ENCODE data around the gene CFAP45.
"Not testable (repeated sequence)": the region's sequence is repeated elsewhere in the genome, so short reads cannot be mapped to it uniquely, and the experiment has no call there.

Gene CFAP45

GRCh38 chr1:159904036-159904435 is 4.1 kb upstream of the CFAP45 start:
- not testable (repeated sequence) for DNase-seq (ENCODE audit: low spot score)

GRCh38 chr1:159902541-159902940 is 2.6 kb upstream of the CFAP45 start:
- no peak for DNase-seq (ENCODE audit: low spot score)

DNA sequence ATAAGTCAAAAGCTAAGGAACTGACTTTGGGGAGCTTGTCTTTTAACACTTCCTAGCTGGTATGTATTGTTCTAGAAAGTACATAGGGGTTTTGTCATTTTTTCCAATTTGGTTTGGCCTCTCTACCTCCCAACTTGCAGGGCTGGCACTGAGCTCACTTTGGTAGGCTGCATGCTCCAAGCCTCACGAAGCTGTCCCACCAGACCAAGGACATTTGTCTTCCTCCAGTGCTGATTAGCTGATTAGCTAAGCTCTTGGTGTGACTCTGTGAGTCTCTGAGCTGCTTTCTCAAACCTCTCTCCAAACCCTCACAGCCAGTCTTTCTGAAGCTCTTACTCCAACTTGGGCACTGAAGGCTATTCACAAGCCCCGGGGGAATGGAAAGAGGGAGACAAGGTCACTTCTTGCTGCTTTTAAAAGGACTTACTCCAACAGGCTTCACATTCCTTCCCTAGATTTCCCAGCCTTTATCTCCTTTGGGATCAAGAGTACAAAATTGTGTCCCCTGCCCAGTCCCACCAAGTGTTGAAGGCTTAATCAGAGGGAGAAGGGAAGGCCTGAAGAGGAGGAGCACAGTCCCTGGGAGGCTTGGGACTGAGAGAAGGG is 893 bp upstream of the CFAP45 start:
- DNase-seq (ENCODE audit: low spot score) = no peak

GRCh38 chr1:159899634-159900033 is 331 bp downstream of the CFAP45 start:
- DNase-seq (ENCODE audit: low spot score) = not testable (repeated sequence)

DNA sequence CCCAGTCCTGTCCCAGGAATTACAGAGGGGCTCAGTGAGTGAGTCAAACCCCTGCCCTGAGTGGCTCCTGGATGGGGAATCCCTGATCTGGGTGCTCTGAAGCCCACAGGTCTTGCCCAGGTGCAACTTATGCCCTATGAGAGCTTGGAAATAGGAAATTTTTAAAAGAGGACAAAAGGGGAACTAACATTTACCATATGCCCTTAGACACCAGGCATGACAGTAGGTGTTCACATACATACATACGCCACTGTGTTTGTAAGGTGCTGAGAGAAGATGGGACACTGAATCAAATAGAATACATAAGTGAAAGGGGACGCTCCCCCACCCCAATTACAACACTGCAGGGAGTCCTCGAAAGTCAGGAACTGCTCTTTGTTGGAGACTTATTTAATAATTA is 1.4 kb downstream of the CFAP45 start:
- DNase-seq (ENCODE audit: low spot score) = no peak

- no peak for DNase-seq (ENCODE audit: low spot score)
These were observed 2.0 kb downstream of the CFAP45 start for GRCh38 chr1:159897962-159898361.

- no peak for DNase-seq (ENCODE audit: low spot score)
These were observed 3.4 kb downstream of the CFAP45 start for GRCh38 chr1:159896546-159896930.

DNA sequence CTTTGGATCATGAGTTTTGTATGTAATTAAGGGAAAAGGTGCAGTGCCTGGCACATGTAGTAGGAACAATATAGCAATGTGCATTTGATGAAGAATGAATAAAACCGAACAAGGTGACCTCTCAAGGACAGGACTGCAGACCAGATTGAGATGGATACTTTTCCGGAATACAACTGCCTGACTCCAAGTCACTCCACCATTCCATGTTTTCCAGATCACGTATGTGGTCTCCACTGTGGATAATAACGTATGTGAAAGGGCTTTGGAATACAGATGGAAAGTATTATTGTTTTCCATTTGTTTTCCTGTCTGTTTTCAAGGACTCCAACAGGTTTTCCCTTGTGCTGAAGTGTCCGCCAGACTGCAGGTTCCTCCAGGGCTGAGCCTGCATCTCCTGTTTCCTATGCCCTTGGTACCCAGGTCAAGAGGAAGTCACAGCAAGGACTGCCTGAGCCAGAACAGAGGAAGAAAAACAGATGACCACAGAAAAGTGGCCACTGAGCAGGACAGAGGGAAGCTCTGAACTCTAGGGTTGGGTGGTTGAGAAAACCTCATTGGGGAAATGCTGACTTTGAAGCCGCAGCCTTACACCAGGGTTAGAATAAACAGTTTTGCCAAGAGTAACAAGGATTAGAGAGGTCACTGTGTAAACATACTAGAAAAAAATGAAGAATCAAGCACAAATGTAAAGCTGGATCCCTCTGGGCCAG is 4.0 kb downstream of the CFAP45 start:
- no peak for DNase-seq (ENCODE audit: low spot score)

- no peak for DNase-seq (ENCODE audit: low spot score)
These were observed 4.7 kb downstream of the CFAP45 start for GRCh38 chr1:159895286-159895685.

GRCh38 chr1:159892944-159893343 is 7.0 kb downstream of the CFAP45 start:
- DNase-seq (ENCODE audit: low spot score) = no peak

- peak; percentile 82 for DNase-seq (ENCODE audit: low spot score)
These were observed 8.4 kb downstream of the CFAP45 start for GRCh38 chr1:159891275-159892157.

- DNase-seq (ENCODE audit: low spot score) = no peak
These were observed 9.6 kb downstream of the CFAP45 start for GRCh38 chr1:159890390-159890789.

GRCh38 chr1:159889821-159890252 is 10.1 kb downstream of the CFAP45 start:
- DNase-seq (ENCODE audit: low spot score) = no peak

- no peak for DNase-seq (ENCODE audit: low spot score)
These were observed 10.8 kb downstream of the CFAP45 start for GRCh38 chr1:159889202-159889601.

GRCh38 chr1:159884296-159884695 is 15.7 kb downstream of the CFAP45 start:
- DNase-seq (ENCODE audit: low spot score) = no peak

DNA sequence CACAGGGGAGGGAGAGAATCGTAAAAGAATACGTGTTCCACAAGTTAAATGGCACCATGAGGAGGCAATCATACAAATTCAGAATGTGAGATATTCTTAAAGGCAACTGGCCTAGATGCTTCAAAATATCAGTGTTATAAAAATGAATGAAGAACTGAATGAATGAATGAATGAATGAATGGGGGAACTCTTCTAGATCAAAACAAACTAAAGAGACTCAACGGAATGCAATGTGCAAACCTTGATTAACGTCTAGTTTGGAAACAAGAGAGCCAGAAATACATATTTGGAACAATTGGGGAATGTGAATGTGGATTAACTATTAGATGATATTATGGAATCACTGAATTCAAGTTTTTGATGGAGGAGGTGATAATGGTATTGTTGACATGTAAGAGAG is 16.8 kb downstream of the CFAP45 start:
- DNase-seq (ENCODE audit: low spot score) = no peak

GRCh38 chr1:159882527-159882862 is 17.5 kb downstream of the CFAP45 start:
- DNase-seq (ENCODE audit: low spot score) = no peak

GRCh38 chr1:159881622-159882526 is 18.1 kb downstream of the CFAP45 start:
- DNase-seq (ENCODE audit: low spot score) = peak; percentile 59

- DNase-seq (ENCODE audit: low spot score) = no peak
These were observed 19.5 kb downstream of the CFAP45 start for GRCh38 chr1:159880430-159880829.

DNA sequence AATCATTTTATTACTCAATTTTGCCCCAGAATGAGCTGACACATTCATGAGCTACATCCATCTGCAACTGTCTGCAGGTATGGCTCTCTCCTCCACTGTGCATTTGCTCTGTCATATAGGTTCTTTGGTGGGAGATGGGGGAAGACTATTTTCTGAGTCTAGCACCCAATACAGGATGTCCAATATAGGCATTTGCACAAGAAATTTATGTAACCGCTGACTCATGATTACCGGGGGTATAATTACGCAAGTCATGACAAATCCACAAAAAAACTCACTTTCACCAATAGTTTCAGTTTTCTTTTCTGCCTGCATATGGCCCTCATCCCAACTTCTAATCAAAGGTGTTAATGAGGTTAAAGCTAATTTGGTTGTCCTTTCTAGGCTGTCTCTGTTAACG is 20.0 kb downstream of the CFAP45 start:
- no peak for DNase-seq (ENCODE audit: low spot score)

- DNase-seq (ENCODE audit: low spot score) = no peak
These were observed 20.8 kb downstream of the CFAP45 start for GRCh38 chr1:159879136-159879535.
